ENCODE data around the gene NUP98.
"Not testable (repeated sequence)": the region's sequence is repeated elsewhere in the genome, so short reads cannot be mapped to it uniquely, and the experiment has no call there.

NUP98 gene

GRCh38 chr11:3679077-3679476 is 118.3 kb downstream of the NUP98 start:
- no peak for DNase-seq (ENCODE audit: extremely low read depth in 1 of 2, low read depth in 1 of 2)

DNA sequence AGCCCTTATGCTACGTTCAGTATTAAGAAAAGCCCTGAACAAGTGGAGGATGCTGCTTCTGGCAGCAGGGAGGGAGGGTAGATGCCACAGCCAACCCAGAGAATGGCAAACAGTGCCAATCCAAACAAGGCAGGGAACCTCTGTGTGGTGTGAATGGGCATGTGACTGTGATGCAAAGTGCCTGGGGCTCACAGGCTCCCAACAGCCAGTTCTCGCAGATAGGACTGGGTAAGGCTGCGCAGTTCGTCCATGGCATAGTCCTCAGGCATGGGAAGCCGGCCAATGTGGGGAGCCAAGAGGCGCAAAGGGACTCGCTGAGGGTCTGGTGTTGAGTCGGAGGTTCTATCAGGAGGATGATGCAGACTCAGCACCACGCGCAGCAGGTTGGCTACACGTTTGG is 121.4 kb downstream of the NUP98 start:
- no peak for DNase-seq (ENCODE audit: extremely low read depth in 1 of 2, low read depth in 1 of 2)

GRCh38 chr11:3674189-3674588 is 123.2 kb downstream of the NUP98 start:
- no peak for DNase-seq (ENCODE audit: extremely low read depth in 1 of 2, low read depth in 1 of 2)

DNA sequence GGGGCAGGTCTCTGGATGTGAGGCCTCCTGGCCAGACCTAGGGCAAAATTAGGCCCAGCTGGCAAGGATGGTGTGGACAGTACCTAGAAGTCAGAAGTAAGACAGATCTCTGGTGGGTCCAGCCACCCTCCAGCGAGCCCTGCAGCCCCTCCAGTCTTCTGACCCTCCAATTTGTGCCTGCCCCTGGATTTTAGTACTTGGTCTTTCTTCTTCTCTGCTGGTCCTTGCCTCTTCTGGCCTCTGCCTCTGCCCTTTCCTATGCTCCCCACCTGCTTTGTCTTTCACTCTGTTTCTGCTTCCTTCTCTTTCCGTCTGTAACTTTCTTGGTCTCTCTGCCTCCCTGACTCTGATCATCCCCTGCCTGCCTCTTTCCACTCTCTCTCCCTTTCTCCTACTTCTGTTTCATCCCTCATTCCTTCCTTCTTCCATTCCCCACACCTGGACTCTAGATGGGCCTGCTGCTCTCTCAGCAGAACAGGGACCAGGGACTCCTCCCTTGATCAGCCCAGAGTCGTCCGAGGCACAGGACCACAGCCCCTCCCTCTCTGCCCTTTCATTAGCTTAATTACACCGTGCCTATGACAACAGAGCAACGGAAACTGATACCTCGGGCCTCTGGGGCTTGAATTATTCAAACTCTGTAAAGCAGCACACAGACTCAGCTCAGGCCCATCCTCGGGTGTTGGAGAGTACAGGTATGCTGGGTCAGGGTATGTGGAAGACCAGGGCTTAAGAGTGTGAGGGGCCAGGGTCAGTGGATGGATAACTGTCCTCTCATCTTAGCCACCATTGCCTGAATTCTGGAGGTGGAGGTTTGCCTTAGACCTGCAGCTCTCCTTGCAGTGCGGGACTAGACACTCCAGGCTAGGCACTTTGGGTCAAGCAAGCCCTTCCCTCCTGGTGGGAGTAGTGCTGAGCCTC is 125.8 kb downstream of the NUP98 start, which contains the start of gene CHRNA10:
CHRNA10 (minus strand) TSS at position 51 of the 921 bp plus-strand sequence. CDS start 72 bp downstream, outside the sequence.
- DNase-seq (ENCODE audit: extremely low read depth in 1 of 2, low read depth in 1 of 2), result no peak

DNA sequence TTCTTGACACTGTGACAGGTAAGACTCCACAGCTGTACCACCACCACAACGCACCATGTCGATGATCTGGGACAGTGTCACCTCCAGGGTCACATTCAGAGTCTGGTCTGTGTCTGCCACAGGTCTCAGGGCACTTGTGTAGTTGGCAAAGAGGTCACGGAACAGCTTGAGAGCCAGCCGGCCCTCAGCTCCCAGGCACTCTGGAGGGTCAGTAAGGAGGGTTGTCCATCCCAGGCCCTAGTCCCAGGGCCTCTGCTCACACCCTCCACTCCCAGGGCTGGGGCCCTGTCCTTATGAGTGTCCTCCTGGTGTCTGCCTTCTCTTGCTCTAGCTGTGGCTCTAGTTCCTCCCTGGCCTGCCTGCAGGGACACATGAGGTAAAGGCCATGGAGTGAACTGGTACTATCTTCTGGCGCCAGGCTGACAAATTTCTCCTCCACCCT is 127.6 kb downstream of the NUP98 start:
- no peak for DNase-seq (ENCODE audit: extremely low read depth in 1 of 2, low read depth in 1 of 2)

DNA sequence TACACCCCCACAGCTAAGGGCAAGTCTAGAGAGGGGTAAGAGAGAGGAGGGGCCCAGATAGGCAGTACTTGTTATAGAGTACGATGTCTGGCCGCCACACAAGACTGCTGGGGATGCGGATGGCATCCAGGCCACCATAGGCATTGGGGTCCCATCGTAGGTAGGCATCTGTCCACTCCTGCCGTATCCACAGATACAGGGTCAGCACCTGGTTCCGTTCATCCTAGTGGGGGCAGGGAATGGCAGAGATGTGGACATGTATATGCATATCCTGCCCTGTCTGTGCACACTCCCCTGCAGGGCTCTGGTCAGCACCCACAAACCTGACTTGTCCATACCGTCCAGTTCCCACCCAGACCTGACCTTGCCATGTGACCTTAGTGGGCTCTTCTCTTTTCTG is 128.2 kb downstream of the NUP98 start:
- DNase-seq (ENCODE audit: extremely low read depth in 1 of 2, low read depth in 1 of 2), result no peak

DNA sequence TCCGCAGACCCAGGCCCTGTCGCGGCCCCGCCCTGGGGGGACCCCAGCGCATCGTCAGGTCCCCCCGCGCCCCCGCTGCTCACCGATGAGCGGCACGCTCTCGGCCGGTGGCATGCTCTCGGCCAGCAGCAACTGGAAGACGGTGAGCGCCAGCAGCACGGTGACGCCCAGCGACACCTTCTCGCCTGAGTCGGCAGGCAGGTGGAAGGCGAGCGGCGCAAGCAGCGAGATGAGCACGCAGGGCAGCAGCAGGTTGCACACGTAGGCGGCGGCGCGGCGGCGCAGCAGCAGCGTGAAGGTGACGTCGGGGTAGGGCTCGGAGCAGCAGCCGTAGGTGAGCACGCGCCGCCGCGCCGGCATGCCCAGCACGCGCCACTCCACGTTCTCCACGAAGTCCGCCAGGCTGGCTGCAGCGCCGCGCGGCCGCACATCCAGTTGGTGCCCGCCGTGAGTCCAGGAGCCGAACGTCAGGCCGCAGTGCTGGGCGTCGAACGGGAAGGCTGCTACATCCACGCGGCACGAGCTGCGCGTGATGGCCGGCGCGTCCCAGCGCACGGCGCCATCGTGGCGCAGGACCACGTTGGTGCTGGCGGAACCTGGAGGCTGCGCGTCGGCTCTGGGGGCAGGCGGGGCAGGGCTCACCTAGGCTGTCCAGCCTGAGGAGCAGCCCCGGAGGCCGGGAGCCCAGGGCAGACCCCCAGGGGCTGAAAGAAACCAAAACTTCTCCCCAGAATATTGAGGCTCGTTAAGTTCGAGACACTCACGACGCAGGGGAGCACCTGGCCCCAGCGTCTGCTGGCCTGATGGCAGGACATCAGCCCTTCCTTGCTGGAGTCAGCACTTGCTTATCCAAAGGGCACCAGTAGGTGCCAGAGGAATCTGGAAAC is 130.0 kb downstream of the NUP98 start:
- DNase-seq (ENCODE audit: extremely low read depth in 1 of 2, low read depth in 1 of 2), result no peak

- DNase-seq (ENCODE audit: extremely low read depth in 1 of 2, low read depth in 1 of 2), result no peak
These were observed 131.3 kb downstream of the NUP98 start for GRCh38 chr11:3666023-3666530.

DNA sequence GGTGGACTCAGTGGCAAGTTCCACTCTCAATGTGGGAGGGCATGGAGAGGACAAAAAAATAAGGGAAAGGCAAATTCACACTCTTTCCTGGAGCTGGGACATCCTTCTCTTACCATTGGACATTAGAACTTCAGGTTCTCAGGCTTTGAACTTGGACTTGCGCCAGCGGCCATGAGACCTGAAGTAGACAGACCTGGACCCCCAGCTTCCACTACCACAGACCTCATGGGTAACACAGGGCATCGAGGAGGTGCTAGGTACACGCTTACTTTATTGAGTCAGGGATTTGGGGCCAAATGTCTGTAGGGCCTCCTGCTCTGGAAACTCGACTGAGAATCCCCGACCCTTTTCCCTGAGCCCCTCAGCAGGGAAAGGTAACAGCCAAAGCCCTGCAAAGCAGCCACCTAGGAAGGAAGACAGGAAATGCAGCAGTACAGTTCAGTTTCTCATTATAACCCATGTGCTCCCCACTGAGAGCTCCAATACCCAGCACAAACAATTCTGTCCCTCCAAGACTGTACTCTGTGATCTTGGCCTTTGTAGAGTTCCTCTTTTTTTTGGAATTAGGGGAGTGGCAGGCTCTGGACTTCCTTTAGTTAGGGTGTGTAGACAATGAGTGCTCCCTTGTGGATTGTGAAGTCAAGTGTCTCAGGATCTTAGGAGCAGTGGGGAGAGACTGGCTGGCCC is 131.9 kb downstream of the NUP98 start:
- DNase-seq (ENCODE audit: extremely low read depth in 1 of 2, low read depth in 1 of 2), result no peak

DNA sequence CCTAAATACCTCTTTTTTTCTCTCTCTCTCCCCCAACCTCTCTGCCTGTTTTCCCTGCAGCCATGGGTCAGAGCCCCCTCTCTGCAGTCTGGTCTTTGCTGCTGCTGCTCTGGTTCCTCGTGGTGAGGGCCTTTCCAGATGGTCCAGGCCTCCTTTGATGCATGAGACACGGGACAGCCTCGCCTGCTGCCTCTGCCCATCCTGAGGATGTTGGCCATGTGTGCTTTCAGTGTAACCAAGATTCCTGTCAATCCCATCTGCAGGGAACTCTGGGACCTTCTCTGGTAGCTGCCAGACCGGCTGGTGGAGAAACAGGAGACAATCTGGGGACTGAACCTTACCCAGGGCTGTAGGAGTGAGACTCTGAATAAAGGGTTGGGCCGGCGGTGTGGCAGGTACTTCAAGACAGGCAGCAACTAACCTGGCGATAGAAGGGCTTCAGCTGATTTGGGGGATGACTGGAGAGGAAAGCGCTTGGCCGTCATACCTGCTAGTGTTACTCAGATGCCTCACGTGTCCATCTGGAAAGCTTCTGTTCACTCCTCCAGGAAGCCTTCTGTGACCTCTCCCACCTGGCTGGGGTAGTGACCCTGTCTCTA is 133.2 kb downstream of the NUP98 start:
- DNase-seq (ENCODE audit: extremely low read depth in 1 of 2, low read depth in 1 of 2), result no peak

GRCh38 chr11:3662856-3663255 is 134.5 kb downstream of the NUP98 start:
- no peak for DNase-seq (ENCODE audit: extremely low read depth in 1 of 2, low read depth in 1 of 2)

DNA sequence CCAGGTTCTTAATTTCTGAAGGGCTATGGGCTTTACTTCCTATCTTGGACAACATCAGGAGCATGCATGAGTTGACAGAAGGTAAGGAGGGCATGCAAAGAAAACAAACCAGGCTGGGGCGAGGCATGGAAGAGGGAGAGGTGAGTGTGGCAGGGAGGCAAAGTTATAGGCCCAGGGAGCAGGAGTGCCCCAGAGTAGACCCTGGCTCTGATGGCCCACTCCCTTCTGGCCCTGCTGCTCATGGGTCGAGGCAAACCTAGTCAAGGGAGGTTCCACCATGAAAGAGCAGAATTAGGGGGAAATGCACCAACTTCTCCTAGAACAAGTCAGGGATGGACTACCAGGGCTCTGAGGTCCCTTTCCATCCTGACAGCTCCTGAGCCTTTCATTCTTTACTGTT is 136.4 kb downstream of the NUP98 start:
- DNase-seq (ENCODE audit: extremely low read depth in 1 of 2, low read depth in 1 of 2), result no peak

GRCh38 chr11:3659595-3660515 is 137.5 kb downstream of the NUP98 start:
- DNase-seq (ENCODE audit: extremely low read depth in 1 of 2, low read depth in 1 of 2), result no peak

DNA sequence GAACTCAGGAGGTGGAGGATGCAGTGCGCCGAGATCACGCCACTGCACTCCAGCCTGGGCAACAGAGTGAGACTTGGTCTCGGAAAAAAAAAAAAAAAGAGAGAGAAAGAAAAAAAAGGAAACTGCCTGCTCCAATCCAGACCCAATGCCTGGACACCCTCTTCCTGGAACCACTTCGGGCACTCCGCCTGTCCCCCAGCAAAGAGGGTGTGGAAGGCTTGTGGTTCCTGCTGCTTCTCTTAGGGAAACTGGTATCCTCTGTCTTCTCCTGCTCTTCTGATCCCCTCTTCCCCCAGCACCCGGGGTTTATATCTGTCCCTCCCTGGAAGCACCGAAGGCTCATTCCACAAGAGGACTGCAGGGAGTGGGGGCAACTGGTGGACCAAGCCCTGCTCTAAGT is 139.1 kb downstream of the NUP98 start:
- DNase-seq (ENCODE audit: extremely low read depth in 1 of 2, low read depth in 1 of 2), result no peak

- DNase-seq (ENCODE audit: extremely low read depth in 1 of 2, low read depth in 1 of 2), result not testable (repeated sequence)
These were observed 140.0 kb downstream of the NUP98 start for GRCh38 chr11:3657331-3657730.

DNA sequence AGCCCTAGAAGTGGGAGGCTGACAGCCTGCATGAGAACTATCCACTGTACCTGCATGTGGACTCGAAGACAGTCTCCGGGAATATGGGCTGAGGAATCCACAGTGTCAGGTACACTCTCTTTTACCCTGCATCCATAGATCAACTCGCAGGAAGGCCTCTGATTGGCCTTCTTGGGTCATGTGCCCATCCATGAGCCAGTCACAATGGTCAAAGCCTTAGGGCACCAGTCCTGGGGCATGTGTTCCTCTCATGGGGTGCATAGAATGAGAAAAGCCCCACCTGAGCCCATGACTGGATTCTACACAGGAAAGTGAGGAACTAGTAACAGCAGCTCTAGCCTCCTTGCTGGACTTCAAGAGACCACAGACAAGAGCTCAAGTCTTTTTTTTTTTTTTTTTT is 141.8 kb downstream of the NUP98 start:
- no peak for DNase-seq (ENCODE audit: extremely low read depth in 1 of 2, low read depth in 1 of 2)

- DNase-seq (ENCODE audit: extremely low read depth in 1 of 2, low read depth in 1 of 2), result not testable (repeated sequence)
These were observed 144.8 kb downstream of the NUP98 start for GRCh38 chr11:3652514-3652913.

GRCh38 chr11:3649374-3649773 is 148.0 kb downstream of the NUP98 start:
- not testable (repeated sequence) for DNase-seq (ENCODE audit: extremely low read depth in 1 of 2, low read depth in 1 of 2)

DNA sequence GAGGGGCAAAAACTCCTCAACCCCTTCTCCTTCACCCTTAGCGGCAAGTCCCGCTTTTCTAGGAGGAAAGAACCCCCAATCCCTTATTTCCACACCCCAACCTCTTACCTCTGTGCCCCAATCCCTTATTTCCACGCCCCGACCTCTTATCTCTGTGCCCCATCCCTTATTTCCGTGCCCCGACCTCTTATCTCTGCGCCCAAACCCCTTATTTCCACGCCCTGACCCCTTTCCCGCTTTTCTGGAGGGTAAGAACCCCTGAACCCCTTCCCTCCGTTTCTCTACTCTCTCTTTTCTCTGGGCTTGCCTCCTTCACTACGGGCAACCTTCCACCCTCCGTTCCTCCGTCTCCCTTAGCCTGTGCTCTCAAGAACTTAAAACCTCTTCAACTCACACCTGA is 148.5 kb downstream of the NUP98 start:
- DNase-seq (ENCODE audit: extremely low read depth in 1 of 2, low read depth in 1 of 2), result not testable (repeated sequence)

Measured in activated CD8-positive, alpha-beta memory T cell treated with anti-CD3 and anti-CD28 coated beads for 1 hour (primary cell).